ENCODE measurements around the gene LTBP4. TPM values are rescaled to one million over a fixed set of nuclear protein-coding genes. Genes with fewer than 3 reads are reported as not detected.
"Not testable (repeated sequence)": the region's sequence is repeated elsewhere in the genome, so short reads cannot be mapped to it uniquely, and the experiment has no call there.

The LTBP4 gene
- polyA plus RNA-seq, 3 donors, result 225 to 341 (median 273) TPM

GRCh38 chr19:40610396-40611064 is 9.4 kb downstream of the LTBP4 start:
- DNase-seq, result no peak

- DNase-seq, result no peak
Measured at GRCh38 chr19:40611096-40611495, 9.9 kb downstream of the LTBP4 start.

GRCh38 chr19:40611900-40612698 is 10.9 kb downstream of the LTBP4 start:
- no peak for DNase-seq

- DNase-seq, result no peak
Measured at GRCh38 chr19:40612831-40613689, 11.9 kb downstream of the LTBP4 start.

- DNase-seq, result no peak
Measured at GRCh38 chr19:40613690-40614621, 12.8 kb downstream of the LTBP4 start.

- peak; percentile 84 for DNase-seq
Measured at GRCh38 chr19:40614622-40615411, 13.6 kb downstream of the LTBP4 start.

- no peak for DNase-seq
Measured at GRCh38 chr19:40616178-40616577, 15.0 kb downstream of the LTBP4 start.

- no peak for DNase-seq
Measured at GRCh38 chr19:40616941-40617340, 15.8 kb downstream of the LTBP4 start.

- DNase-seq, result no peak
Measured at GRCh38 chr19:40617961-40618360, 16.8 kb downstream of the LTBP4 start.

GRCh38 chr19:40619333-40620160 is 18.4 kb downstream of the LTBP4 start:
- DNase-seq, result no peak

GRCh38 chr19:40620161-40620485 is 19.0 kb downstream of the LTBP4 start:
- no peak for DNase-seq

GRCh38 chr19:40621283-40621682 is 20.1 kb downstream of the LTBP4 start:
- no peak for DNase-seq

- DNase-seq, result no peak
Measured at GRCh38 chr19:40621966-40622772, 21.0 kb downstream of the LTBP4 start.

- no peak for DNase-seq
Measured at GRCh38 chr19:40622773-40623075, 21.6 kb downstream of the LTBP4 start.

- DNase-seq, result no peak
Measured at GRCh38 chr19:40623403-40624251, 22.5 kb downstream of the LTBP4 start.

GRCh38 chr19:40624369-40625153 is 23.4 kb downstream of the LTBP4 start:
- not testable (repeated sequence) for DNase-seq

All from renal pelvis (tissue), 4 donors.